H1 (cell line): ENCODE data around the gene ALG11. TPM values are rescaled to one million over a fixed set of nuclear protein-coding genes. Genes with fewer than 3 reads are reported as not detected.

Experiments used
- CTCF ChIA-PET: fragments of 300-600 bp; sonication (Branson Sonifier 250); formaldehyde crosslinking; loops from one replicate; lab custom pipeline; 2021; ENCODE audit not compliant: partially characterized antibody; lab: Charles Lee
- POLR2A ChIA-PET: fragments of 300-600 bp; sonication (Branson Sonifier 250); formaldehyde crosslinking; loops from one replicate; lab custom pipeline; 2021; ENCODE audit warnings: inconsistent platforms; ENCODE audit not compliant: partially characterized antibody; lab: Charles Lee
- DNase-seq, 2 experiments: peaks; one replicate each; pipeline versions ENCODE4 v3.0.0 to v3.0.0-alpha.2; 2010 to 2022; ENCODE audit warnings: low spot score in 2 of 2, low read depth in 1 of 2, mixed read lengths in 1 of 2
- FAIRE-seq: peaks from 2 replicates; lab custom pipeline; 2011; peaks lifted over from hg19 to GRCh38; lab: Jason Lieb, UNC
- H2AFZ ChIP-seq: 2 replicates; pipeline ENCODE4 v1.8.1; 2012; ENCODE audit warnings: low read length, inconsistent platforms
- H2AK5ac ChIP-seq: 2 replicates; pipeline ENCODE4 v1.6.1; 2013; ENCODE audit warnings: low read depth, low read length
- H2BK120ac ChIP-seq: replicated peaks from 2 replicates; pipeline ENCODE3; 2013; ENCODE audit warnings: low read depth, low read length, inconsistent platforms
- H2BK12ac ChIP-seq: 2 replicates; pipeline ENCODE4 v1.6.1; 2013; ENCODE audit warnings: low read depth, low read length
- H2BK15ac ChIP-seq: 2 replicates; pipeline ENCODE4 v1.6.1; 2013; ENCODE audit warnings: low read length
- H2BK20ac ChIP-seq: 2 replicates; pipeline ENCODE4 v1.6.1; 2013; ENCODE audit warnings: low read length
- H2BK5ac ChIP-seq: 2 replicates; pipeline ENCODE4 v1.6.1; 2013; ENCODE audit warnings: low read depth, low read length
- H3K14ac ChIP-seq: 2 replicates; pipeline ENCODE4 v1.6.1; 2013; ENCODE audit warnings: inconsistent platforms; ENCODE audit not compliant: insufficient read length
- H3K18ac ChIP-seq: 2 replicates; pipeline ENCODE4 v1.6.1; 2013; ENCODE audit warnings: low read length; ENCODE audit errors: extremely low read depth
- H3K23ac ChIP-seq: 2 replicates; pipeline ENCODE4 v1.6.1; 2013; ENCODE audit warnings: inconsistent platforms; ENCODE audit not compliant: insufficient read length
- H3K23me2 ChIP-seq: 2 replicates; pipeline ENCODE4 v1.6.1; 2013; ENCODE audit warnings: low read depth, low read length
- H3K27ac ChIP-seq: 2 replicates; pipeline ENCODE4 v1.6.1; 2011; ENCODE audit warnings: low read depth, low read length, inconsistent platforms
- H3K27me3 ChIP-seq, 4 experiments: replicated peaks in 1 of 4; 1 replicate in 1 of 4; 2 replicates in 3 of 4; pipeline versions ENCODE4 v1.6.1 to v1.8.1; 2011 to 2013; ENCODE audit warnings: low read length in 3 of 4, mild to moderate bottlenecking in 3 of 4, inconsistent platforms in 2 of 4, mixed read lengths in 2 of 4, moderate library complexity in 1 of 4; ENCODE audit not compliant: control insufficient read depth in 3 of 4, insufficient read depth in 3 of 4; ENCODE audit errors: extremely low read depth in 1 of 4
- H3K36me3 ChIP-seq, 4 experiments: 2 replicates each; pipeline versions ENCODE4 v1.6.1 to v1.8.1; 2011 to 2013; ENCODE audit warnings: mild to moderate bottlenecking in 4 of 4, low read length in 3 of 4, moderate library complexity in 2 of 4, control low read depth in 1 of 4, inconsistent platforms in 1 of 4; ENCODE audit not compliant: insufficient read depth in 4 of 4, control insufficient read depth in 2 of 4
- H3K4ac ChIP-seq: replicated peaks from 2 replicates; pipeline ENCODE3; 2013; ENCODE audit warnings: low read length, low read depth, mixed read lengths, inconsistent platforms; ENCODE audit not compliant: insufficient read length
- H3K4me1 ChIP-seq, 4 experiments: replicated peaks in 1 of 4; 1 replicate in 1 of 4; 2 replicates in 3 of 4; pipeline versions ENCODE4 v1.6.1 to v1.8.1; 2011 to 2013; ENCODE audit warnings: low read length in 3 of 4, inconsistent platforms in 2 of 4, mixed read lengths in 1 of 4; ENCODE audit not compliant: insufficient read depth in 4 of 4, control insufficient read depth in 3 of 4
- H3K4me2 ChIP-seq, 2 experiments: 2 replicates each; pipeline versions ENCODE4 v1.6.1 to v1.8.1; 2011 to 2013; ENCODE audit warnings: low read depth in 2 of 2, low read length in 2 of 2, control low read depth in 1 of 2, inconsistent platforms in 1 of 2, mild to moderate bottlenecking in 1 of 2; ENCODE audit not compliant: insufficient read depth in 1 of 2
- H3K4me3 ChIP-seq, 4 experiments: fragments of 200-600, 300-600 bp in 1 of 4; sonication (generic), shearing (Covaris generic), sonication (Bioruptor Twin) in 1 of 4; 2 replicates each; pipeline versions ENCODE4 v1.5.1 to v1.8.1; 2011 to 2016; ENCODE audit warnings: low read length in 4 of 4, low read depth in 3 of 4, control low read depth in 2 of 4, inconsistent platforms in 2 of 4, mild to moderate bottlenecking in 2 of 4, mixed read lengths in 1 of 4, moderate library complexity in 1 of 4; ENCODE audit not compliant: insufficient read depth in 2 of 4; ENCODE audit errors: extremely low read depth in 1 of 4
- H3K56ac ChIP-seq: replicated peaks from 2 replicates; pipeline ENCODE3; 2013; ENCODE audit warnings: low read depth, mild to moderate bottlenecking, mixed read lengths, low read length, inconsistent platforms; ENCODE audit not compliant: insufficient read length
- H3K79me1 ChIP-seq: 2 replicates; pipeline ENCODE4 v1.6.1; 2013; ENCODE audit warnings: low read depth, low read length, control low read depth
- H3K79me2 ChIP-seq, 2 experiments: 2 replicates each; pipeline versions ENCODE4 v1.6.1 to v1.8.1; 2012 to 2013; ENCODE audit warnings: low read length in 2 of 2, mild to moderate bottlenecking in 2 of 2, inconsistent platforms in 1 of 2; ENCODE audit not compliant: insufficient read depth in 2 of 2, control insufficient read depth in 1 of 2
- H3K9ac ChIP-seq, 4 experiments: replicated peaks in 1 of 4; 1 replicate in 1 of 4; 2 replicates in 3 of 4; pipeline versions ENCODE4 v1.6.1 to v1.8.1; 2011 to 2013; ENCODE audit warnings: low read depth in 3 of 4, low read length in 3 of 4, control low read depth in 2 of 4, mild to moderate bottlenecking in 2 of 4, moderate library complexity in 2 of 4, inconsistent platforms in 1 of 4; ENCODE audit errors: extremely low read depth in 1 of 4
- H3K9me3 ChIP-seq, 2 experiments: 2 replicates each; pipeline versions ENCODE4 v1.6.1 to v1.8.1; 2012 to 2013; ENCODE audit warnings: mild to moderate bottlenecking in 2 of 2, moderate library complexity in 2 of 2, control low read depth in 1 of 2, inconsistent platforms in 1 of 2, low read depth in 1 of 2, low read length in 1 of 2, mixed read lengths in 1 of 2; ENCODE audit not compliant: insufficient read depth in 2 of 2
- H4K20me1 ChIP-seq, 2 experiments: replicated peaks in 1 of 2; 2 replicates each; pipeline versions ENCODE3 to v1.8.1; 2011 to 2013; ENCODE audit warnings: inconsistent platforms in 2 of 2, low read length in 2 of 2, mild to moderate bottlenecking in 1 of 2; ENCODE audit not compliant: insufficient read depth in 2 of 2, control insufficient read depth in 1 of 2
- H4K5ac ChIP-seq: 2 replicates; pipeline ENCODE4 v1.6.1; 2013; ENCODE audit warnings: low read length, low read depth, mixed read lengths, inconsistent platforms; ENCODE audit not compliant: insufficient read length
- H4K8ac ChIP-seq: 2 replicates; pipeline ENCODE4 v1.8.0; 2013; ENCODE audit warnings: mild to moderate bottlenecking, moderate library complexity, low read length, inconsistent platforms; ENCODE audit not compliant: insufficient read depth; ENCODE audit errors: extremely low read depth
- H4K91ac ChIP-seq: replicated peaks from 2 replicates; pipeline ENCODE3; 2013; ENCODE audit warnings: low read length, mixed read lengths, inconsistent platforms; ENCODE audit not compliant: insufficient read length
- BACH1 ChIP-seq: IDR thresholded peaks from 2 replicates; pipeline ENCODE4 v1.6.1; 2012; ENCODE audit warnings: low read length, improper control_type of control experiment
- BCL11A ChIP-seq, 2 experiments: IDR thresholded peaks; one replicate each; pipeline ENCODE4 v1.6.1; 2011; ENCODE audit warnings: low read depth in 2 of 2, low read length in 2 of 2, mild to moderate bottlenecking in 2 of 2
- CBX5 ChIP-seq: fragments of 300-800, 300-1000 bp; sonication (generic); IDR thresholded peaks from 2 replicates; pipeline ENCODE4 v1.7.1; 2016; ENCODE audit warnings: antibody characterized with exemption, low read length, low read depth
- CEBPB ChIP-seq: IDR thresholded peaks from 2 replicates; pipeline ENCODE4 v1.6.1; 2012; ENCODE audit warnings: low read depth, low read length
- GABPA ChIP-seq: IDR thresholded peaks from 2 replicates; pipeline ENCODE4 v1.6.1; 2011; ENCODE audit warnings: mild to moderate bottlenecking, low read length, moderate library complexity, borderline replicate concordance; ENCODE audit not compliant: insufficient read depth
- HDAC2 ChIP-seq, 2 experiments: fragments of 300-600 bp in 1 of 2; sonication (generic) in 1 of 2; IDR thresholded peaks; 2 replicates each; pipeline ENCODE4 v1.6.1; 2011 to 2012; ENCODE audit warnings: low read depth in 2 of 2, low read length in 2 of 2, mild to moderate bottlenecking in 2 of 2, moderate library complexity in 2 of 2, borderline replicate concordance in 1 of 2, inconsistent platforms in 1 of 2
- KDM1A ChIP-seq: fragments of 200-600, 300-600 bp; sonication (generic); IDR thresholded peaks from 2 replicates; pipeline ENCODE4 v1.7.1; 2016; ENCODE audit warnings: mild to moderate bottlenecking, low read length, borderline replicate concordance
- KDM5A ChIP-seq: fragments of 200-600 bp; IDR thresholded peaks from 2 replicates; pipeline ENCODE4 v1.7.1; 2012; ENCODE audit warnings: mild to moderate bottlenecking, low read length, inconsistent platforms, mixed read lengths
- RFX5 ChIP-seq: IDR thresholded peaks from 2 replicates; pipeline ENCODE4 v1.6.1; 2011; ENCODE audit warnings: low read depth, low read length, improper control_type of control experiment, borderline replicate concordance
- RNF2 ChIP-seq: fragments of 200-900, 300-1000 bp; sonication (generic); IDR thresholded peaks from 2 replicates; pipeline ENCODE4 v1.7.1; 2016; ENCODE audit warnings: borderline replicate concordance, low read depth, mild to moderate bottlenecking, antibody characterized with exemption, low read length; ENCODE audit not compliant: poor library complexity, severe bottlenecking; ENCODE audit errors: missing control alignments
- SAP30 ChIP-seq: fragments of 300-600 bp; sonication (generic); IDR thresholded peaks from 2 replicates; pipeline ENCODE4 v1.7.1; 2012; ENCODE audit warnings: low read length, moderate library complexity, mild to moderate bottlenecking, inconsistent platforms; ENCODE audit not compliant: insufficient read depth, insufficient replicate concordance
- SIX5 ChIP-seq: IDR thresholded peaks from 2 replicates; pipeline ENCODE4 v1.6.1; 2011; ENCODE audit warnings: mild to moderate bottlenecking, low read depth, low read length
- ZNF274 ChIP-seq: IDR thresholded peaks from 2 replicates; pipeline ENCODE4 v1.7.0; 2012; ENCODE audit warnings: low read length, borderline replicate concordance; ENCODE audit errors: extremely low read depth
- WGBS, 2 experiments: shearing (Covaris generic) in 1 of 2; methylation state at CpG; one replicate each; pipeline versions ENCODE4 v1.1.6 to v1.1.7; 2013 to 2015; ENCODE audit warnings: low lambda C conversion rate in 2 of 2, mixed read lengths in 2 of 2, inconsistent platforms in 1 of 2, low coverage in 1 of 2, missing lambda C conversion rate in 1 of 2; ENCODE audit not compliant: insufficient replicate concordance in 2 of 2, insufficient coverage in 1 of 2, insufficient read length in 1 of 2; ENCODE audit errors: extremely low coverage in 1 of 2, missing lambda C conversion rate in 1 of 2; 5-methylcytosine and 5-hydroxymethylcytosine counted together
- polyA plus RNA-seq, 7 experiments: library from polyadenylated mRNA; depleted of rRNA in 3 of 7; stranded (reverse) in 5 of 7; unstranded in 2 of 7; fragments of >200 nt in 5 of 7; fragments of 200-250 nt in 2 of 7; gene quantifications; 1 replicate in 5 of 7; 2 replicates in 1 of 7; 4 replicates in 1 of 7; pipeline versions ENCODE4 v1.2.1 to v1.2.3, GENCODE V29; 2011 to 2013; ENCODE audit warnings: missing spikeins in 2 of 7, mixed read lengths in 2 of 7
- total RNA-seq: library from RNA; stranded (reverse); fragmentation: NEBNext Ultra II Directional; extraction: Animal tissue kit (Norgen Biotek cat#: 25700); gene quantifications from 2 replicates; pipeline ENCODE4 v1.2.1, GENCODE V29; 2021
- TF ChIP-seq, protein P1 (sequence below): IDR thresholded peaks from 2 replicates; pipeline ENCODE4 v1.6.1; 2012; ENCODE audit warnings: inconsistent platforms

The ALG11 gene
- total and polyA plus RNA-seq, 2 of the 8 experiments (the other 6 are each of a cell fraction or from before 2014, with no cell fraction given): 5.2 to 39.9 TPM

DNA sequence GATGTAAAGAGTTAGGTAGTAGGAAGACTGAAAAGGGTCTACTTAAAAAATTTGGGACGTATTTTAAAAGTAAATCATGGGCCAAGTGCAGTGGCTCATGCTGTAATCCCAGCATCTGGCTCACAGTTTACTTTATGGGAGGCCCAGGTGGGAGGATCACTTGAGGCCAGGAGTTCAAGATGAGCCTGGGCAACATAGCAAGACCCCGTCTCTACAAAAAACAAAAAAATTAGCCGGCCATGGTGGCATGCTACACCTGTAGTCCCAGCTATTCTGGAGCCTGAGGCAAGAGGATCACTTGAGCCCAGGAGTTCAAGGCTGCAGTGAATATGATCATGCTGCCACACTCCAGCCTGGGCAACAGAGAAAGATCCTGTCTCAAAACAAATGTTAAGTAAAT is 35.3 kb downstream of the ALG11 start:
- H3K36me3 ChIP-seq: no peaks in the 10 kb centered on the region
- H3K4me3 ChIP-seq: no peak overlapping the region
- no peak overlapping the region for H2BK15ac ChIP-seq
- no peak overlapping the region for H2AFZ ChIP-seq
- DNase-seq (no peak), FAIRE-seq (no peak)
- H4K5ac ChIP-seq: no peak overlapping the region
- 83% methylated on average over 3 of the region's 3 CpGs; no CpG with 5 or more reads in 1 of the 2 experiments for WGBS, 2 experiments
- no peaks in the 10 kb centered on the region; a peak in 1 of 7 replicates for H3K4me1 ChIP-seq
- no peaks in the 10 kb centered on the region for H3K9me3 ChIP-seq
- no peaks in the 10 kb centered on the region for H3K23me2 ChIP-seq
- H2BK20ac ChIP-seq: no peak overlapping the region
- ChIA-PET POLR2A (no interaction called here), CTCF (no interaction called here)
- H4K8ac ChIP-seq: no peak overlapping the region
- H3K4ac ChIP-seq: no peak overlapping the region
- H3K4me2 ChIP-seq: no peak overlapping the region
- no peaks in the 10 kb centered on the region for H3K79me2 ChIP-seq
- no peak overlapping the region for H3K23ac ChIP-seq
- H2BK120ac ChIP-seq: no peak overlapping the region
- H3K14ac ChIP-seq: no peak overlapping the region
- no peaks in the 10 kb centered on the region for H3K27me3 ChIP-seq
- no peak overlapping the region for H2BK12ac ChIP-seq
- no peak overlapping the region for H2BK5ac ChIP-seq
- no peak overlapping the region for H3K27ac ChIP-seq
- no peak overlapping the region for H4K91ac ChIP-seq
- no peak overlapping the region for H2AK5ac ChIP-seq
- no peak overlapping the region for H3K18ac ChIP-seq
- no peak overlapping the region for H3K56ac ChIP-seq
- H3K9ac ChIP-seq: no peak overlapping the region
- H3K79me1 ChIP-seq: no peaks in the 10 kb centered on the region
- H4K20me1 ChIP-seq: no peaks in the 10 kb centered on the region
- TF ChIP-seq HDAC2 (IDR thresholded peaks at IDR 0.05; ENCODE audit: borderline replicate concordance in 1 of 2, low read depth in 2 of 2, low read length in 2 of 2) (no peak), SIX5 (no peak), CEBPB (no peak), BCL11A (IDR thresholded peaks at IDR 0.05; ENCODE audit: low read depth in 2 of 2, low read length in 2 of 2) (no peak), RFX5 (no peak), BACH1 (no peak), KDM1A (no peak), CBX5 (no peak), ZNF274 (no peak), RNF2 (no peak), KDM5A (no peak), SAP30 (no peak), GABPA (no peak)
- TF ChIP-seq, protein P1, sequence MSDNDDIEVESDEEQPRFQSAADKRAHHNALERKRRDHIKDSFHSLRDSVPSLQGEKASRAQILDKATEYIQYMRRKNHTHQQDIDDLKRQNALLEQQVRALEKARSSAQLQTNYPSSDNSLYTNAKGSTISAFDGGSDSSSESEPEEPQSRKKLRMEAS: no peak
